SK-N-SH (cell line): Measurements from ENCODE around the gene SLC25A24.
"Not testable (repeated sequence)": the region's sequence is repeated elsewhere in the genome, so short reads cannot be mapped to it uniquely, and the experiment has no call there.

Experiments used
- CTCF ChIP-seq: fragments of 200-600 bp; sonication (generic); IDR thresholded peaks from 2 replicates; pipeline ENCODE4 v1.6.1; 2017; ENCODE audit warnings: antibody characterized with exemption, mild to moderate bottlenecking, moderate library complexity
- EZH2phosphoT487 ChIP-seq: fragments of 200-600 bp; sonication (generic); IDR thresholded peaks from 2 replicates; pipeline ENCODE4 v1.6.1; 2017; ENCODE audit warnings: low read depth, mixed run types, mild to moderate bottlenecking, antibody characterized with exemption, moderate library complexity, borderline replicate concordance
- REST ChIP-seq: IDR thresholded peaks from 2 replicates; pipeline ENCODE4 v1.6.1; 2012; ENCODE audit warnings: mild to moderate bottlenecking, low read depth, low read length, moderate library complexity

GRCh38 chr1:108217007-108217406 lies 16.9 kb upstream of the SLC25A24 start:
- not testable (repeated sequence) for TF ChIP-seq REST, EZH2phosphoT487, CTCF
